ENCODE data around the gene ELOVL6.

ELOVL6 gene

DNA sequence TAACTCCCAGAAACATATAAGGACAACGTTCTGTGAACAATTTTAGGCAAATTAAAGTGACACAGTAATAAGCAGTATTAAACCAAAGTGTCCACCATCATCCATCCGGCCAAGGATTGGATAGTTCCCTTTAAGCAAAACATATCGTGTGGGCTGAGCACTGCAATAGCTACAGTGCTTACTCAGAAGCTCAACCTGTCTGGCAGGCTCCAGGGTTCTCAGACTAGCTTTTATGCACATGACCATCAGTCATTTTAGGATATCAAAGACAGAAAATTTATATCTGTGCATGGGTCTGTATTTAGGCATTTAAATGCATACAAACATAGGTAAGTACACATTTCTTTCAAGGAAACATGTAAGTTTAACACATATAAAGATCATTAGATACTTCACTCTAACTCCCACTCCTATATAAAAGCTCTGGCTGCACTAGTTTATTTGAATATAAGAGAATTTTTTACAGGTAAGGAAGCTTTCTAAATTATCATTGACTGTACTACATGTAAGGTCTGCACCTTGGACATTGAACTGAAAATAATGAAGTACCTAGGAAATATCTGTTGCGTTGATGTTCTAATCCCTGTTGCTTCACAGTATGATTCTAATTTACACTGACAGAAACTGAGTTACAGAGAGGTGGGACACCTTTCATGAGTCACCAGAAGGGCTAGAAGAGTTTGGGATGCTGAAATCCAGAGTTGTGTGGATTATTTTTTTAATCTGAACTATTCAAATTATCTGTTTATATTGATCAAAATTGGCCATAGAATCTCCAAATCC, 67.6 kb downstream of the ELOVL6 start:
- Histone ChIP-seq H3K9me3 (no peaks in the 10 kb centered on the region), H3K4me3 (ENCODE audit: low read depth in 1 of 2, low read length in 1 of 2) (no peak overlapping the region), H3K4me1 (ENCODE audit: control insufficient read depth in 1 of 2, insufficient read depth in 1 of 2, low read depth in 1 of 2, low read length in 1 of 2) (peaks cover 3 to 4% of the 10 kb centered on the region in 2 experiments), H3K36me3 (no peaks in the 10 kb centered on the region), H3K27ac (no peak overlapping the region), H3K27me3 (no peaks in the 10 kb centered on the region)
- TF ChIP-seq, protein P1, sequence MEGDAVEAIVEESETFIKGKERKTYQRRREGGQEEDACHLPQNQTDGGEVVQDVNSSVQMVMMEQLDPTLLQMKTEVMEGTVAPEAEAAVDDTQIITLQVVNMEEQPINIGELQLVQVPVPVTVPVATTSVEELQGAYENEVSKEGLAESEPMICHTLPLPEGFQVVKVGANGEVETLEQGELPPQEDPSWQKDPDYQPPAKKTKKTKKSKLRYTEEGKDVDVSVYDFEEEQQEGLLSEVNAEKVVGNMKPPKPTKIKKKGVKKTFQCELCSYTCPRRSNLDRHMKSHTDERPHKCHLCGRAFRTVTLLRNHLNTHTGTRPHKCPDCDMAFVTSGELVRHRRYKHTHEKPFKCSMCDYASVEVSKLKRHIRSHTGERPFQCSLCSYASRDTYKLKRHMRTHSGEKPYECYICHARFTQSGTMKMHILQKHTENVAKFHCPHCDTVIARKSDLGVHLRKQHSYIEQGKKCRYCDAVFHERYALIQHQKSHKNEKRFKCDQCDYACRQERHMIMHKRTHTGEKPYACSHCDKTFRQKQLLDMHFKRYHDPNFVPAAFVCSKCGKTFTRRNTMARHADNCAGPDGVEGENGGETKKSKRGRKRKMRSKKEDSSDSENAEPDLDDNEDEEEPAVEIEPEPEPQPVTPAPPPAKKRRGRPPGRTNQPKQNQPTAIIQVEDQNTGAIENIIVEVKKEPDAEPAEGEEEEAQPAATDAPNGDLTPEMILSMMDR (IDR thresholded peaks at IDR 0.05) = no peak

DNA sequence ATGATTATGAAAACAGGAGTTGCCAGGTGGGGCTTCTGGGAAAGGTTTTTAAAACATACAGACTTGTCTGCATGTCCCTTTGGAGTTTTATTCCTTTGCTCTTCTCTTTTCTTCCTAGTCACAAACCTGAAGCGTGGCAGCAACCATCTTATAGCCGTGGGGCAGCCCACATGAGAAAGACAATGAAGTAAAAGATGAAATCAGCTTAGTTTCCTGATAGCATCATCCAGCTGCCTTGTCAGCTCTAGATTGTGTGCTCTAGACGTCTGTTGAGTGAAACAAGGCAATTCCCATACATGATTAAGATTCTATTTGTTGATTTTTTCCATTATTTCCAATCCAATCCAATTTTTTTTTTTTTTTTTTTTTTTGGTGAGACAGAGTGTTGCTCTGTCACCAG, 68.9 kb downstream of the ELOVL6 start:
- peaks cover 3 to 4% of the 10 kb centered on the region in 2 experiments for H3K4me1 ChIP-seq (ENCODE audit: control insufficient read depth in 1 of 2, insufficient read depth in 1 of 2, low read depth in 1 of 2, low read length in 1 of 2)
- no peaks in the 10 kb centered on the region for H3K36me3 ChIP-seq
- no peaks in the 10 kb centered on the region for H3K27me3 ChIP-seq
- no peak overlapping the region for H3K4me3 ChIP-seq (ENCODE audit: low read depth in 1 of 2, low read length in 1 of 2)
- no peak overlapping the region for H3K27ac ChIP-seq
- no peaks in the 10 kb centered on the region for H3K9me3 ChIP-seq
- TF ChIP-seq, protein P1 (IDR thresholded peaks at IDR 0.05) = no peak

DNA sequence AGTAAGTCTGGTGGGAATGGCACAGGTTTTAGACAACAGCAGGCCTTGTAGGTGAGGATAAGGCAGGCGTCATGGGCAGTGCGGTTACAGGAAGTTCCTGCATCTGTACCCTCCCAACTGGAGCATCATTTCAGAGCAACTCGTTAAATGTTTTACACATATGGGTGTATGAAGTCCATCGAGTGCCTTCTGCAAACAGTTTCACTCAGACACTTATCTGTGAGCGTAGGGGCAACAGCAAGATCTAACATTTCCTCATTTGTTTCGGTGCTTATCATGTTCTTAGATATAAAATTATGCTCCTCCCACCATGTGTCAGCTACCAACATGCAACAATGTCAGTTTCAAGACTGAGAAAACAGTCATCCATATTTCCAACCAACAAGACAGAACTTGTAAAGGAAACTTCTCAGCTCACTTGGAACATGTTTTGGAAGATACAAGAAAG, 69.9 kb downstream of the ELOVL6 start:
- Histone ChIP-seq H3K27me3 (no peaks in the 10 kb centered on the region), H3K9me3 (no peaks in the 10 kb centered on the region), H3K4me1 (ENCODE audit: control insufficient read depth in 1 of 2, insufficient read depth in 1 of 2, low read depth in 1 of 2, low read length in 1 of 2) (peaks cover 3 to 4% of the 10 kb centered on the region in 2 experiments), H3K27ac (no peak overlapping the region), H3K4me3 (ENCODE audit: low read depth in 1 of 2, low read length in 1 of 2) (no peak overlapping the region), H3K36me3 (no peaks in the 10 kb centered on the region)
- TF ChIP-seq, protein P1 (IDR thresholded peaks at IDR 0.05) = no peak

DNA sequence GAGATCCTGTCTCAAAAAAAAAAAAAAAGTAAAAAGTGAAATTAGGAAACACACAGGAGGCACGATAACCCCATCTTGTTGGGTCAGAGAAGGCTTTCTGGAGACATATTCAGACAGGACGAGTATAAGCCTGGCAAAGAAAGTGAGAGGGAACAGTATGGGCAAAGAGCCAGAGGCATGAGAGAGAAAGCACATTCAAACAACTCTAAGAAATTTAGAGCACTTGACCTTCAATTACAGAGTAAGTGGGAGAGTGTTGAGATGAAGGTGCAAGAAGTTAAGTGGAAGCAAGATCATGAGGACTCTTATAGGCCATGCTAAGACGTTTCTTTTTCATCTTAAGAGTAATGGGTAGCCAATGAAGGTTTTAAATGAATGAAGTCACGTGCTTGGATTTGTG, 70.4 kb downstream of the ELOVL6 start:
- H3K27me3 ChIP-seq = no peaks in the 10 kb centered on the region
- TF ChIP-seq, protein P1 (IDR thresholded peaks at IDR 0.05) = no peak
- H3K9me3 ChIP-seq = no peaks in the 10 kb centered on the region
- no peaks in the 10 kb centered on the region for H3K36me3 ChIP-seq
- H3K4me1 ChIP-seq (ENCODE audit: control insufficient read depth in 1 of 2, insufficient read depth in 1 of 2, low read depth in 1 of 2, low read length in 1 of 2) = no peaks in the 10 kb centered on the region
- no peak overlapping the region for H3K27ac ChIP-seq
- H3K4me3 ChIP-seq (ENCODE audit: low read depth in 1 of 2, low read length in 1 of 2) = no peak overlapping the region

DNA sequence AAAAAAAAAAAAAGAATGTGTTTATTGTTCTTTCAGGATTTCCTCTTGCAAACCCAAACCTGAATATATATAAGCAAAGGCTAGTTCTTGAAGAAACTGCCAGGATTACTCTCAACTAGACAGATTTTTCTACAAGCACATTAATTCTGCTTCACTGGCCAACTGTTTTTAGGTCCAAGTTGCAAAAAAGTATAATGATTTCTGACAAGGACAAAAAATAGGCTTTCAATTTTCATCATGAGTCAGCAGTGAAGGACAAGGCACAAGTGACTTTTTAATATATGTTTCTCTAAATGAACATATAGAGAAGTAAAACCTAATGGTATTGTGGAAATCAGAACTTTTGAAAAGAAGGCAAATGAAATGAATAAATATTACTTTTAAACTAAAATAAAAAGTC, 73.7 kb downstream of the ELOVL6 start:
- H3K4me3 ChIP-seq (ENCODE audit: low read depth in 1 of 2, low read length in 1 of 2) = no peak overlapping the region
- no peaks in the 10 kb centered on the region for H3K27me3 ChIP-seq
- H3K36me3 ChIP-seq = no peaks in the 10 kb centered on the region
- H3K4me1 ChIP-seq (ENCODE audit: control insufficient read depth in 1 of 2, insufficient read depth in 1 of 2, low read depth in 1 of 2, low read length in 1 of 2) = no peaks in the 10 kb centered on the region
- no peaks in the 10 kb centered on the region for H3K9me3 ChIP-seq
- TF ChIP-seq, protein P1 (IDR thresholded peaks at IDR 0.05) = no peak
- H3K27ac ChIP-seq = no peak overlapping the region

All from neutrophil (primary cell).